HG03558 (cell line): ENCODE results near the gene MACO1.

Source experiments
- ATAC-seq: cut with Tn5 transposase; IDR thresholded peaks from one replicate; pipeline ENCODE4 v1.9.1; 2021; ENCODE audit warnings: moderate number of reproducible peaks; ENCODE audit not compliant: unreplicated experiment; ENCODE audit errors: extremely low read depth

MACO1 gene

GRCh38 chr1:25519624-25520023, 88.9 kb downstream of the MACO1 start:
- ATAC-seq: no peak

GRCh38 chr1:25520446-25521061, 89.9 kb downstream of the MACO1 start:
- no peak for ATAC-seq

- no peak for ATAC-seq
Measured at GRCh38 chr1:25522031-25522655, 91.4 kb downstream of the MACO1 start.

- no peak for ATAC-seq
Measured at GRCh38 chr1:25523542-25523941, 92.8 kb downstream of the MACO1 start.

GRCh38 chr1:25524568-25525360, 94.1 kb downstream of the MACO1 start:
- no peak for ATAC-seq

GRCh38 chr1:25525361-25525688, 94.6 kb downstream of the MACO1 start:
- ATAC-seq: no peak

GRCh38 chr1:25526753-25527152, 96.1 kb downstream of the MACO1 start:
- no peak for ATAC-seq

- ATAC-seq: no peak
Measured at GRCh38 chr1:25527226-25527846, 96.6 kb downstream of the MACO1 start.

- no peak for ATAC-seq
Measured at GRCh38 chr1:25527946-25528595, 97.4 kb downstream of the MACO1 start.

- ATAC-seq: no peak
Measured at GRCh38 chr1:25528881-25529517, 98.3 kb downstream of the MACO1 start.

- ATAC-seq: no peak
Measured at GRCh38 chr1:25529518-25530185, 99.0 kb downstream of the MACO1 start.

- ATAC-seq: no peak
Measured at GRCh38 chr1:25530186-25531081, 99.7 kb downstream of the MACO1 start.

- ATAC-seq: no peak
Measured at GRCh38 chr1:25531082-25531461, 100.4 kb downstream of the MACO1 start.

GRCh38 chr1:25532970-25533369, 102.3 kb downstream of the MACO1 start:
- no peak for ATAC-seq

- no peak for ATAC-seq
Measured at GRCh38 chr1:25533775-25534409, 103.2 kb downstream of the MACO1 start.

- ATAC-seq: no peak
Measured at GRCh38 chr1:25534410-25534788, 103.7 kb downstream of the MACO1 start.

- no peak for ATAC-seq
Measured at GRCh38 chr1:25536124-25536523, 105.4 kb downstream of the MACO1 start.

GRCh38 chr1:25537153-25537831, 106.6 kb downstream of the MACO1 start:
- no peak for ATAC-seq
